Gastrocnemius medialis (tissue), 4 donors: ENCODE data around the gene CACNA2D2. TPM values are rescaled to one million over a fixed set of nuclear protein-coding genes. Genes with fewer than 3 reads are reported as not detected.
"Not testable (repeated sequence)": the region's sequence is repeated elsewhere in the genome, so short reads cannot be mapped to it uniquely, and the experiment has no call there.

Source experiments
- ATAC-seq, 2 donors: fragments of 150-250 bp; one replicate each; pipeline ENCODE4 v1.9.1; 2016
- DNase-seq, 2 donors: peaks; one replicate each; pipeline ENCODE4 v3.0.0-alpha.2; 2019
- H3K27ac ChIP-seq, 4 donors: fragments of 200-600 bp; sonication (generic); 1 replicate in 1 of 4; 2 replicates in 3 of 4; pipeline ENCODE4 v1.5.1; 2016 to 2018; ENCODE audit warnings: mild to moderate bottlenecking in 2 of 4, moderate library complexity in 1 of 4
- H3K27me3 ChIP-seq, 3 donors: fragments of 200-600 bp; sonication (generic) in 2 of 3; 1 replicate in 1 of 3; 2 replicates in 2 of 3; pipeline versions ENCODE4 v1.5.1 to v1.6.0; 2016 to 2019; ENCODE audit warnings: mild to moderate bottlenecking in 1 of 3, moderate library complexity in 1 of 3
- H3K36me3 ChIP-seq, 2 donors: fragments of 200-600 bp; sonication (generic) in 1 of 2; one replicate each; pipeline ENCODE4 v1.5.1; 2017 to 2018
- H3K4me1 ChIP-seq, 2 donors: fragments of 200-600 bp; sonication (generic) in 1 of 2; one replicate each; pipeline ENCODE4 v1.5.1; 2016 to 2017; ENCODE audit warnings: mild to moderate bottlenecking in 2 of 2
- H3K4me3 ChIP-seq, 4 donors: fragments of 200-600 bp; sonication (generic) in 3 of 4; 1 replicate in 1 of 4; 2 replicates in 3 of 4; pipeline ENCODE4 v1.5.1; 2016 to 2019; ENCODE audit warnings: mild to moderate bottlenecking in 2 of 4
- H3K9me3 ChIP-seq, 3 donors: fragments of 200-600 bp; sonication (generic) in 2 of 3; 1 replicate in 1 of 3; 2 replicates in 2 of 3; pipeline ENCODE4 v1.5.1; 2016 to 2019
- CTCF ChIP-seq, 5 experiments: fragments of 450-650 bp in 3 of 5; fragments of 200-600 bp in 2 of 5; sonication (generic) in 2 of 5; IDR thresholded peaks in 4 of 5; conservative IDR thresholded peaks in 1 of 5; 1 replicate in 4 of 5; 2 replicates in 1 of 5; pipeline ENCODE4 v1.5.1; 2016 to 2019; ENCODE audit warnings: antibody characterized with exemption in 5 of 5, mild to moderate bottlenecking in 3 of 5, moderate library complexity in 3 of 5
- POLR2A ChIP-seq, 2 donors: fragments of 450-650 bp; IDR thresholded peaks; one replicate each; pipeline ENCODE4 v1.6.1; 2017; ENCODE audit warnings: antibody characterized with exemption in 2 of 2, mild to moderate bottlenecking in 2 of 2, moderate library complexity in 2 of 2
- in situ Hi-C, 4 donors: fragments of 200-750 bp; cut with MboI; loops; one replicate each; pipeline versions ENCODE4 v1.15.0 to v1.8.0; 2017; ENCODE audit warnings: low sequenced_read_pairs in 4 of 4
- intact Hi-C: fragments of 100-400 bp; cut with DNase I; formaldehyde crosslinking; loops from one replicate; pipeline ENCODE4 v1.15.1; 2023; ENCODE audit warnings: low total_unique reads
- total RNA-seq, 4 donors: library from RNA; depleted of rRNA; stranded (reverse); fragments of >200 nt; gene quantifications; one replicate each; pipeline versions ENCODE4 v1.1.0 to v1.2.3, GENCODE V29; 2016

The CACNA2D2 gene
- total RNA-seq, 4 donors from 2014 or later, result 0.27 to 0.68 (median 0.45) TPM

- TF ChIP-seq CTCF (IDR thresholded peaks at IDR 0.05 in 4 of 5, conservative IDR thresholded peaks at IDR 0.05 in 1 of 5), result no peak
- no peak for TF ChIP-seq POLR2A (IDR thresholded peaks at IDR 0.05)
- intact Hi-C loops (loop anchor here (2.0 kb wide), 2 partner anchors 24 to 94 kb away; no protein-coding TSS in a partner anchor), in situ Hi-C loops (no loop called here)
- Histone ChIP-seq H3K27me3 (no peaks in the 10 kb centered on the region), H3K36me3 (no peaks in the 10 kb centered on the region), H3K27ac (no peak overlapping the region), H3K9me3 (no peaks in the 10 kb centered on the region), H3K4me3 (no peak overlapping the region), H3K4me1 (peaks cover 0 to 12% of the 10 kb centered on the region in 2 donors)
- ATAC-seq (no peak), DNase-seq (no peak)
These were observed 15.0 kb upstream of the CACNA2D2 start for GRCh38 chr3:50518436-50518835.

- peaks cover 0 to 12% of the 10 kb centered on the region in 2 donors for H3K4me1 ChIP-seq
- ATAC-seq (no peak), DNase-seq (no peak)
- intact Hi-C loops (loop anchor here (2.0 kb wide), 2 partner anchors 25 to 95 kb away; no protein-coding TSS in a partner anchor), in situ Hi-C loops (no loop called here)
- H3K9me3 ChIP-seq, result no peaks in the 10 kb centered on the region
- H3K27me3 ChIP-seq, result no peaks in the 10 kb centered on the region
- no peak overlapping the region for H3K4me3 ChIP-seq
- TF ChIP-seq CTCF (IDR thresholded peaks at IDR 0.05 in 4 of 5, conservative IDR thresholded peaks at IDR 0.05 in 1 of 5), result no peak
- TF ChIP-seq POLR2A (IDR thresholded peaks at IDR 0.05), result no peak
- H3K27ac ChIP-seq, result no peak overlapping the region
- H3K36me3 ChIP-seq, result no peaks in the 10 kb centered on the region
These were observed 14.3 kb upstream of the CACNA2D2 start for GRCh38 chr3:50517721-50518206.

DNA sequence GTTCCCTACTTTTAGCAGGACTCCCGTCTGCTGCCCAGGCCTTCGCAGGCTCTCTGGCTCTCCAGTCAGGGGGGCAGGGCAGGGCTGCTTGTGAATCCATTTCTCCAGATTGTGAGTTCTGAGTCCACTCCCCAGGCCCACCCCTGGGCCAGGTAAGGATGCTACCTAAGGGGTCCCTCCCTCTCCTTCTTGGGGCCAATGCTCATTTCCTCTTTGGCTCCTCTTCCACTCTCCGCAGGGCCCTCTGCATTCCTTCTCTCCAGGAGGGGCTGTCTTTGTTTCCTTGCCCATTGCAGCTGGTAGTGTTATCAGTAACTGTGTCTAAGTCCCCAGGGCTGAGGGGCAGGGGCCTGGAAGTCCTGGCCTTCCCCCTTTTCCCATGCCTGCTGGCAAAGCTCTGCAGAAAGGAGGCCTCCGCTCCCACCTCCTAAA, 13.0 kb upstream of the CACNA2D2 start:
- peaks cover 0 to 12% of the 10 kb centered on the region in 2 donors for H3K4me1 ChIP-seq
- DNase-seq (no peak), ATAC-seq (no peak)
- in situ Hi-C loops, result no loop called here
- no peaks in the 10 kb centered on the region for H3K9me3 ChIP-seq
- intact Hi-C loops, result no loop called here
- TF ChIP-seq POLR2A (IDR thresholded peaks at IDR 0.05) (no peak), CTCF (IDR thresholded peaks at IDR 0.05 in 4 of 5, conservative IDR thresholded peaks at IDR 0.05 in 1 of 5) (no peak)
- peak overlapping the region; percentile 48 to 70 (median 60) for H3K27ac ChIP-seq
- H3K36me3 ChIP-seq, result no peaks in the 10 kb centered on the region
- no peak overlapping the region for H3K4me3 ChIP-seq
- no peaks in the 10 kb centered on the region for H3K27me3 ChIP-seq

DNA sequence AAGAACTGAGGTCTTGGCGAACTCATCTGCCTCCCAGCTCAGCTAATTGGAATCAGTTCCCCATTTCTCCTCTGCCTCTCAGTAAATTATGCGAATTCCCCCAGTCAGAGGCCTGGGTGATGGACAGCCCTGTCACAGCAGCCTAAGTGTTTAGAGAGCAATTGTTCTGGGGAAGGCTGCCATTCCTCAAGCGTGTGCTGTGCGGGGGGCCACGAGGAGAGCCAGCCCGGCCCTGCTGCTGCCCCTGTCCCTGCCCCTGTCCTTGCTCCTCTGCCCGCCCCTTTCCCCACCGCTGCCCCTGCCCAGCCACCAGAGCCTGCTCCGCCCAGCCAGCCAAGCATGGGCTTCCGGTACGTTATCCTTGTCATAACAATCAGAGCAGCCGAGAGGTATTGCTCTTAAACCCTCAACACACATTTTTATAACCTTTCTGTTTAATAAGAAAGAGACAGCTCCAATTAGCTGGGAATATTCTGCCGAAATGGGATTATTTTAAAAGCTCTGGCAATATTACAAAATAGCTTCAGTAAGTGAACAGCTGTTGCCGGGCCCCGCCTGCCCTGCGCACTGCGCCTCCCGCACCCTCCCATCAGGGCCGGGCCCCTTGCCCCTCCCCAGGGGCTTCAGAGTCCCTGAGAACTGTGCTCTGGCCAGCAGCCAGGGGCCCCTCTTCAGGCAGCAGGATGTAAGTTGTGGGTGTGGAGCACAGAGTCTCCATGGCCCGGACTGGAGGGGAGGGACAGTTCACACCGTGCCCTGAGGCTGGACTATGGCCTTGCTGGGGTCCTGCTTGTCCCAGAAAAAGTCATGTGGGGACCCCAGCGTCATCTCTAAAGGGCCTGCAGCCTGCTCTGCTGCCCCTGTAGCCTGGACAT, 12.4 kb upstream of the CACNA2D2 start:
- no peaks in the 10 kb centered on the region for H3K36me3 ChIP-seq
- TF ChIP-seq POLR2A (IDR thresholded peaks at IDR 0.05), result no peak
- TF ChIP-seq CTCF (IDR thresholded peaks at IDR 0.05 in 4 of 5, conservative IDR thresholded peaks at IDR 0.05 in 1 of 5), result no peak
- ATAC-seq (peak in 1 of 2 donors; percentile 19), DNase-seq (peak; percentile 11 to 22)
- intact Hi-C loops, result no loop called here
- no peaks in the 10 kb centered on the region for H3K27me3 ChIP-seq
- peak overlapping the region in 3 of 4 donors; percentile 2 to 24 (median 23) for H3K4me3 ChIP-seq
- in situ Hi-C loops, result no loop called here
- H3K9me3 ChIP-seq, result no peaks in the 10 kb centered on the region
- peak overlapping the region; percentile 48 to 70 (median 60) for H3K27ac ChIP-seq
- peaks cover 0 to 12% of the 10 kb centered on the region in 2 donors for H3K4me1 ChIP-seq

GRCh38 chr3:50512908-50513307, 9.5 kb upstream of the CACNA2D2 start:
- ATAC-seq, H3K27me3 ChIP-seq, H3K9me3 ChIP-seq, H3K4me3 ChIP-seq, H3K36me3 ChIP-seq, H3K4me1 ChIP-seq, in situ Hi-C loops, intact Hi-C loops, DNase-seq, H3K27ac ChIP-seq: not testable (repeated sequence)
